H1 (cell line): Measurements from ENCODE around the gene PRPF18. TPM values are rescaled to one million over a fixed set of nuclear protein-coding genes. Genes with fewer than 3 reads are reported as not detected.

ENCODE experiments used
- CHD2 ChIP-seq: IDR thresholded peaks from 2 replicates; pipeline ENCODE4 v1.6.1; 2012; ENCODE audit warnings: low read length, improper control_type of control experiment
- CREB1 ChIP-seq: IDR thresholded peaks from 2 replicates; pipeline ENCODE4 v1.6.1; 2012; ENCODE audit warnings: inconsistent platforms
- KDM5A ChIP-seq: fragments of 200-600 bp; IDR thresholded peaks from 2 replicates; pipeline ENCODE4 v1.7.1; 2012; ENCODE audit warnings: mild to moderate bottlenecking, low read length, inconsistent platforms, mixed read lengths
- POLR2A ChIP-seq, 2 experiments: IDR thresholded peaks; 1 replicate in 1 of 2; 2 replicates in 1 of 2; pipeline ENCODE4 v1.6.1; 2011; ENCODE audit warnings: low read depth in 2 of 2, low read length in 2 of 2, mild to moderate bottlenecking in 2 of 2; ENCODE audit errors: control extremely low read depth in 1 of 2
- SIN3A ChIP-seq, 2 experiments: IDR thresholded peaks in 1 of 2; conservative IDR thresholded peaks in 1 of 2; 2 replicates each; pipeline ENCODE4 v1.6.1; 2011 to 2012; ENCODE audit warnings: low read length in 2 of 2, improper control_type of control experiment in 1 of 2, low read depth in 1 of 2, mild to moderate bottlenecking in 1 of 2
- SP4 ChIP-seq: IDR thresholded peaks from 2 replicates; pipeline ENCODE4 v1.6.1; 2012; ENCODE audit warnings: low read length, inconsistent platforms
- polyA plus RNA-seq, 7 experiments: library from polyadenylated mRNA; depleted of rRNA in 3 of 7; stranded (reverse) in 5 of 7; unstranded in 2 of 7; fragments of >200 nt in 5 of 7; fragments of 200-250 nt in 2 of 7; gene quantifications; 1 replicate in 5 of 7; 2 replicates in 1 of 7; 4 replicates in 1 of 7; pipeline versions ENCODE4 v1.2.1 to v1.2.3, GENCODE V29; 2011 to 2013; ENCODE audit warnings: missing spikeins in 2 of 7, mixed read lengths in 2 of 7
- total RNA-seq: library from RNA; stranded (reverse); fragmentation: NEBNext Ultra II Directional; extraction: Animal tissue kit (Norgen Biotek cat#: 25700); gene quantifications from 2 replicates; pipeline ENCODE4 v1.2.1, GENCODE V29; 2021
- TF ChIP-seq, protein P1 (sequence below): fragments of 300-600 bp; sonication (generic); IDR thresholded peaks from 2 replicates; pipeline ENCODE4 v1.7.1; 2012; ENCODE audit warnings: low read length, moderate library complexity, mild to moderate bottlenecking, inconsistent platforms; ENCODE audit not compliant: insufficient replicate concordance
- TF ChIP-seq, protein P2 (sequence below): IDR thresholded peaks from 2 replicates; pipeline ENCODE4 v1.6.1; 2011; ENCODE audit warnings: low read length, improper control_type of control experiment

PRPF18 gene
- total and polyA plus RNA-seq, 2 of the 8 experiments (the other 6 are each of a cell fraction or from before 2014, with no cell fraction given): 3.8 to 12.6 TPM

DNA sequence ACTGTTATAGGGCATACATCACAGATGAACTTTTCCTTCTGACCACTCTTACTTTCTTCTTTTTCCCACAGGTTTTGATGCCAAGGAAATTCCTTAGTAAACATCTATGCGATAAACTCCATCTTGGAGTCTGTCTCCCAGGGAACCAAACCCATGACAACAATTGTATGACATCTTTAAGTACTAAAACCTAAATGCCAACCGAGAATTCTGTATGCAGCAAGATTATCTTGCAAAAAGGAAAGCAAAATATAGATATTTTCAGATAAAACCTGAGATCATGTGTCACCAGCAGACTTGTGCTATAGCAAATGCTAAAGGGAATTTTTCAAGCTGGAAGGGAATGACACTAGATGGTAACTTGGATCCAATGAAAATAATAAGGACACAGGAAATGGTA is 36.0 kb upstream of the PRPF18 start (continued):
- TF ChIP-seq, protein P1, sequence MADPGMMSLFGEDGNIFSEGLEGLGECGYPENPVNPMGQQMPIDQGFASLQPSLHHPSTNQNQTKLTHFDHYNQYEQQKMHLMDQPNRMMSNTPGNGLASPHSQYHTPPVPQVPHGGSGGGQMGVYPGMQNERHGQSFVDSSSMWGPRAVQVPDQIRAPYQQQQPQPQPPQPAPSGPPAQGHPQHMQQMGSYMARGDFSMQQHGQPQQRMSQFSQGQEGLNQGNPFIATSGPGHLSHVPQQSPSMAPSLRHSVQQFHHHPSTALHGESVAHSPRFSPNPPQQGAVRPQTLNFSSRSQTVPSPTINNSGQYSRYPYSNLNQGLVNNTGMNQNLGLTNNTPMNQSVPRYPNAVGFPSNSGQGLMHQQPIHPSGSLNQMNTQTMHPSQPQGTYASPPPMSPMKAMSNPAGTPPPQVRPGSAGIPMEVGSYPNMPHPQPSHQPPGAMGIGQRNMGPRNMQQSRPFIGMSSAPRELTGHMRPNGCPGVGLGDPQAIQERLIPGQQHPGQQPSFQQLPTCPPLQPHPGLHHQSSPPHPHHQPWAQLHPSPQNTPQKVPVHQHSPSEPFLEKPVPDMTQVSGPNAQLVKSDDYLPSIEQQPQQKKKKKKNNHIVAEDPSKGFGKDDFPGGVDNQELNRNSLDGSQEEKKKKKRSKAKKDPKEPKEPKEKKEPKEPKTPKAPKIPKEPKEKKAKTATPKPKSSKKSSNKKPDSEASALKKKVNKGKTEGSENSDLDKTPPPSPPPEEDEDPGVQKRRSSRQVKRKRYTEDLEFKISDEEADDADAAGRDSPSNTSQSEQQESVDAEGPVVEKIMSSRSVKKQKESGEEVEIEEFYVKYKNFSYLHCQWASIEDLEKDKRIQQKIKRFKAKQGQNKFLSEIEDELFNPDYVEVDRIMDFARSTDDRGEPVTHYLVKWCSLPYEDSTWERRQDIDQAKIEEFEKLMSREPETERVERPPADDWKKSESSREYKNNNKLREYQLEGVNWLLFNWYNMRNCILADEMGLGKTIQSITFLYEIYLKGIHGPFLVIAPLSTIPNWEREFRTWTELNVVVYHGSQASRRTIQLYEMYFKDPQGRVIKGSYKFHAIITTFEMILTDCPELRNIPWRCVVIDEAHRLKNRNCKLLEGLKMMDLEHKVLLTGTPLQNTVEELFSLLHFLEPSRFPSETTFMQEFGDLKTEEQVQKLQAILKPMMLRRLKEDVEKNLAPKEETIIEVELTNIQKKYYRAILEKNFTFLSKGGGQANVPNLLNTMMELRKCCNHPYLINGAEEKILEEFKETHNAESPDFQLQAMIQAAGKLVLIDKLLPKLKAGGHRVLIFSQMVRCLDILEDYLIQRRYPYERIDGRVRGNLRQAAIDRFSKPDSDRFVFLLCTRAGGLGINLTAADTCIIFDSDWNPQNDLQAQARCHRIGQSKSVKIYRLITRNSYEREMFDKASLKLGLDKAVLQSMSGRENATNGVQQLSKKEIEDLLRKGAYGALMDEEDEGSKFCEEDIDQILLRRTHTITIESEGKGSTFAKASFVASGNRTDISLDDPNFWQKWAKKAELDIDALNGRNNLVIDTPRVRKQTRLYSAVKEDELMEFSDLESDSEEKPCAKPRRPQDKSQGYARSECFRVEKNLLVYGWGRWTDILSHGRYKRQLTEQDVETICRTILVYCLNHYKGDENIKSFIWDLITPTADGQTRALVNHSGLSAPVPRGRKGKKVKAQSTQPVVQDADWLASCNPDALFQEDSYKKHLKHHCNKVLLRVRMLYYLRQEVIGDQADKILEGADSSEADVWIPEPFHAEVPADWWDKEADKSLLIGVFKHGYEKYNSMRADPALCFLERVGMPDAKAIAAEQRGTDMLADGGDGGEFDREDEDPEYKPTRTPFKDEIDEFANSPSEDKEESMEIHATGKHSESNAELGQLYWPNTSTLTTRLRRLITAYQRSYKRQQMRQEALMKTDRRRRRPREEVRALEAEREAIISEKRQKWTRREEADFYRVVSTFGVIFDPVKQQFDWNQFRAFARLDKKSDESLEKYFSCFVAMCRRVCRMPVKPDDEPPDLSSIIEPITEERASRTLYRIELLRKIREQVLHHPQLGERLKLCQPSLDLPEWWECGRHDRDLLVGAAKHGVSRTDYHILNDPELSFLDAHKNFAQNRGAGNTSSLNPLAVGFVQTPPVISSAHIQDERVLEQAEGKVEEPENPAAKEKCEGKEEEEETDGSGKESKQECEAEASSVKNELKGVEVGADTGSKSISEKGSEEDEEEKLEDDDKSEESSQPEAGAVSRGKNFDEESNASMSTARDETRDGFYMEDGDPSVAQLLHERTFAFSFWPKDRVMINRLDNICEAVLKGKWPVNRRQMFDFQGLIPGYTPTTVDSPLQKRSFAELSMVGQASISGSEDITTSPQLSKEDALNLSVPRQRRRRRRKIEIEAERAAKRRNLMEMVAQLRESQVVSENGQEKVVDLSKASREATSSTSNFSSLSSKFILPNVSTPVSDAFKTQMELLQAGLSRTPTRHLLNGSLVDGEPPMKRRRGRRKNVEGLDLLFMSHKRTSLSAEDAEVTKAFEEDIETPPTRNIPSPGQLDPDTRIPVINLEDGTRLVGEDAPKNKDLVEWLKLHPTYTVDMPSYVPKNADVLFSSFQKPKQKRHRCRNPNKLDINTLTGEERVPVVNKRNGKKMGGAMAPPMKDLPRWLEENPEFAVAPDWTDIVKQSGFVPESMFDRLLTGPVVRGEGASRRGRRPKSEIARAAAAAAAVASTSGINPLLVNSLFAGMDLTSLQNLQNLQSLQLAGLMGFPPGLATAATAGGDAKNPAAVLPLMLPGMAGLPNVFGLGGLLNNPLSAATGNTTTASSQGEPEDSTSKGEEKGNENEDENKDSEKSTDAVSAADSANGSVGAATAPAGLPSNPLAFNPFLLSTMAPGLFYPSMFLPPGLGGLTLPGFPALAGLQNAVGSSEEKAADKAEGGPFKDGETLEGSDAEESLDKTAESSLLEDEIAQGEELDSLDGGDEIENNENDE: no peak
- no peak for TF ChIP-seq CHD2
- no peak for TF ChIP-seq POLR2A (IDR thresholded peaks at IDR 0.05; ENCODE audit: control extremely low read depth in 1 of 2, low read depth in 2 of 2, low read length in 2 of 2)
- no peak for TF ChIP-seq KDM5A
- no peak for TF ChIP-seq CREB1
- no peak for TF ChIP-seq SIN3A (conservative IDR thresholded peaks at IDR 0.05 in 1 of 2, IDR thresholded peaks at IDR 0.05 in 1 of 2; ENCODE audit: low read depth in 1 of 2, low read length in 2 of 2)
- TF ChIP-seq, protein P2, sequence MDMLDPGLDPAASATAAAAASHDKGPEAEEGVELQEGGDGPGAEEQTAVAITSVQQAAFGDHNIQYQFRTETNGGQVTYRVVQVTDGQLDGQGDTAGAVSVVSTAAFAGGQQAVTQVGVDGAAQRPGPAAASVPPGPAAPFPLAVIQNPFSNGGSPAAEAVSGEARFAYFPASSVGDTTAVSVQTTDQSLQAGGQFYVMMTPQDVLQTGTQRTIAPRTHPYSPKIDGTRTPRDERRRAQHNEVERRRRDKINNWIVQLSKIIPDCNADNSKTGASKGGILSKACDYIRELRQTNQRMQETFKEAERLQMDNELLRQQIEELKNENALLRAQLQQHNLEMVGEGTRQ: no peak
- no peak for TF ChIP-seq SP4
